ENCODE data around the gene DSTYK.

DSTYK gene

GRCh38 chr1:205124726-205125125 is 86.8 kb downstream of the DSTYK start:
- no peak for DNase-seq (ENCODE audit: low read depth)

GRCh38 chr1:205122489-205122882 is 89.0 kb downstream of the DSTYK start:
- DNase-seq (ENCODE audit: low read depth): no peak

- DNase-seq (ENCODE audit: low read depth): peak; percentile 92
Observed at GRCh38 chr1:205121660-205122488, 89.6 kb downstream of the DSTYK start, which contains the start of gene RBBP5. RBBP5 (minus strand) TSS chr1:205121978; CDS start chr1:205121873, 105 bp downstream.

GRCh38 chr1:205118752-205119151 is 92.8 kb downstream of the DSTYK start:
- DNase-seq (ENCODE audit: low read depth): no peak

GRCh38 chr1:205111354-205111753 is 100.1 kb downstream of the DSTYK start:
- DNase-seq (ENCODE audit: low read depth): no peak

- DNase-seq (ENCODE audit: low read depth): no peak
Observed at GRCh38 chr1:205109711-205110110, 101.8 kb downstream of the DSTYK start.

GRCh38 chr1:205109269-205109668 is 102.2 kb downstream of the DSTYK start:
- no peak for DNase-seq (ENCODE audit: low read depth)

GRCh38 chr1:205108464-205108863 is 103.0 kb downstream of the DSTYK start:
- DNase-seq (ENCODE audit: low read depth): no peak

GRCh38 chr1:205107327-205107726 is 104.2 kb downstream of the DSTYK start:
- DNase-seq (ENCODE audit: low read depth): no peak

- DNase-seq (ENCODE audit: low read depth): no peak
Observed at GRCh38 chr1:205102404-205102803, 109.1 kb downstream of the DSTYK start.

GRCh38 chr1:205098242-205098641 is 113.3 kb downstream of the DSTYK start:
- no peak for DNase-seq (ENCODE audit: low read depth)

GRCh38 chr1:205095422-205095821 is 116.1 kb downstream of the DSTYK start:
- DNase-seq (ENCODE audit: low read depth): no peak

All from stimulated activated CD8-positive, alpha-beta memory T cell treated with anti-CD3 and anti-CD28 coated beads, Interleukin-4, amount 100 ng/mL, for 24 hours (primary cell).